GM19452 (cell line): ENCODE measurements around the gene AP5S1.
"Not testable (repeated sequence)": the region's sequence is repeated elsewhere in the genome, so short reads cannot be mapped to it uniquely, and the experiment has no call there.

Experiments
- ATAC-seq: cut with Tn5 transposase; IDR thresholded peaks from one replicate; pipeline ENCODE4 v1.9.1; 2021; ENCODE audit not compliant: unreplicated experiment

AP5S1 gene

GRCh38 chr20:3811467-3812258, 8.7 kb upstream of the AP5S1 start:
- no peak for ATAC-seq

GRCh38 chr20:3812259-3812681, 8.1 kb upstream of the AP5S1 start:
- ATAC-seq = no peak

- no peak for ATAC-seq
These were observed 7.1 kb upstream of the AP5S1 start for GRCh38 chr20:3812975-3813847.

- no peak for ATAC-seq
These were observed 6.3 kb upstream of the AP5S1 start for GRCh38 chr20:3813848-3814581.

GRCh38 chr20:3814928-3815495, 5.3 kb upstream of the AP5S1 start:
- ATAC-seq = no peak

GRCh38 chr20:3815703-3816315, 4.5 kb upstream of the AP5S1 start:
- no peak for ATAC-seq

GRCh38 chr20:3818155-3819151, 1.9 kb upstream of the AP5S1 start:
- no peak for ATAC-seq

GRCh38 chr20:3819411-3820047, 818 bp upstream of the AP5S1 start:
- ATAC-seq = no peak

- ATAC-seq = no peak
These were observed 767 bp downstream of the AP5S1 start for GRCh38 chr20:3820901-3821727.

- no peak for ATAC-seq
These were observed 1.6 kb downstream of the AP5S1 start for GRCh38 chr20:3821996-3822395.

- ATAC-seq = no peak
These were observed 3.5 kb downstream of the AP5S1 start for GRCh38 chr20:3823881-3824280.

GRCh38 chr20:3825526-3825925, 5.2 kb downstream of the AP5S1 start:
- no peak for ATAC-seq

GRCh38 chr20:3826420-3826819, 6.1 kb downstream of the AP5S1 start:
- ATAC-seq = no peak

GRCh38 chr20:3828798-3829197, 8.5 kb downstream of the AP5S1 start:
- no peak for ATAC-seq

- ATAC-seq = not testable (repeated sequence)
These were observed 9.5 kb downstream of the AP5S1 start for GRCh38 chr20:3829891-3830290.

GRCh38 chr20:3836132-3836531, 15.8 kb downstream of the AP5S1 start:
- no peak for ATAC-seq

GRCh38 chr20:3839328-3839727, 19.0 kb downstream of the AP5S1 start:
- ATAC-seq = no peak

- ATAC-seq = not testable (repeated sequence)
These were observed 19.9 kb downstream of the AP5S1 start for GRCh38 chr20:3840201-3840600.
